HG02588 (cell line): ENCODE data around the gene SEM1.
"Not testable (repeated sequence)": the region's sequence is repeated elsewhere in the genome, so short reads cannot be mapped to it uniquely, and the experiment has no call there.

Experiments used
- ATAC-seq: cut with Tn5 transposase; IDR thresholded peaks from one replicate; pipeline ENCODE4 v1.9.1; 2021; ENCODE audit warnings: mild to moderate bottlenecking, moderate library complexity; ENCODE audit not compliant: unreplicated experiment

Gene SEM1

GRCh38 chr7:96709381-96710228 is at the start of gene SEM1:
Gene SEM1, minus strand, starts transcription at chr7:96709846. Its CDS starts 83 bp downstream, at chr7:96709763.
- ATAC-seq = peak; percentile 87

GRCh38 chr7:96757880-96758279 is 48.2 kb upstream of the SEM1 start:
- not testable (repeated sequence) for ATAC-seq

- no peak for ATAC-seq
These were observed 37.8 kb upstream of the SEM1 start for GRCh38 chr7:96747418-96747940.

GRCh38 chr7:96740130-96740529 is 30.5 kb upstream of the SEM1 start:
- ATAC-seq = no peak

- no peak for ATAC-seq
These were observed 30.0 kb upstream of the SEM1 start for GRCh38 chr7:96739609-96740008.

GRCh38 chr7:96739167-96739566 is 29.5 kb upstream of the SEM1 start:
- ATAC-seq = no peak

GRCh38 chr7:96738705-96739104 is 29.1 kb upstream of the SEM1 start:
- ATAC-seq = no peak

- no peak for ATAC-seq
These were observed 28.0 kb upstream of the SEM1 start for GRCh38 chr7:96737545-96738050.

GRCh38 chr7:96734343-96734742 is 24.7 kb upstream of the SEM1 start:
- ATAC-seq = no peak

- no peak for ATAC-seq
These were observed 20.2 kb upstream of the SEM1 start for GRCh38 chr7:96729820-96730219.

GRCh38 chr7:96728139-96728538 is 18.5 kb upstream of the SEM1 start:
- ATAC-seq = no peak

GRCh38 chr7:96727534-96728088 is 18.0 kb upstream of the SEM1 start:
- no peak for ATAC-seq

- ATAC-seq = no peak
These were observed 14.0 kb upstream of the SEM1 start for GRCh38 chr7:96723622-96724021.

GRCh38 chr7:96722928-96723327 is 13.3 kb upstream of the SEM1 start:
- ATAC-seq = not testable (repeated sequence)

GRCh38 chr7:96720843-96721242 is 11.2 kb upstream of the SEM1 start:
- ATAC-seq = no peak

- no peak for ATAC-seq
These were observed 9.5 kb upstream of the SEM1 start for GRCh38 chr7:96719164-96719563.

- no peak for ATAC-seq
These were observed 8.7 kb upstream of the SEM1 start for GRCh38 chr7:96718107-96719003.

- ATAC-seq = no peak
These were observed 3.4 kb upstream of the SEM1 start for GRCh38 chr7:96713037-96713436.

GRCh38 chr7:96710544-96710943 is 898 bp upstream of the SEM1 start:
- ATAC-seq = no peak

- no peak for ATAC-seq
These were observed 774 bp downstream of the SEM1 start for GRCh38 chr7:96708872-96709271.
